ENCODE measurements around the gene COX4I1.
"Not testable (repeated sequence)": the region's sequence is repeated elsewhere in the genome, so short reads cannot be mapped to it uniquely, and the experiment has no call there.

COX4I1 gene

GRCh38 chr16:85835227-85835751, 35.8 kb downstream of the COX4I1 start:
- Histone ChIP-seq H3K27me3 (ENCODE audit: low read depth, low read length) (peaks cover 46% of the 10 kb centered on the region), H3K79me2 (ENCODE audit: low read length) (no peaks in the 10 kb centered on the region), H3K9me3 (ENCODE audit: insufficient read depth, low read length) (no peaks in the 10 kb centered on the region; the same call in 1 of the 2 replicates), H3K4me1 (ENCODE audit: low read length) (peaks cover 15% of the 10 kb centered on the region), H3K36me3 (replicated peaks; ENCODE audit: low read depth, low read length) (peaks cover 4% of the 10 kb centered on the region), H3K27ac (ENCODE audit: low read length) (no peak overlapping the region), H2AFZ (ENCODE audit: low read depth, low read length) (no peak overlapping the region), H3K4me2 (ENCODE audit: low read length) (no peak overlapping the region), H3K9ac (ENCODE audit: low read length) (no peak overlapping the region), H3K4me3 (ENCODE audit: low read length) (no peak overlapping the region), H4K20me1 (ENCODE audit: insufficient read depth, low read length) (no peaks in the 10 kb centered on the region)
- TF ChIP-seq CTCF (IDR thresholded peaks at IDR 0.05; ENCODE audit: low read depth, low read length) (no peak), EZH2phosphoT487 (IDR thresholded peaks at IDR 0.05; ENCODE audit: low read depth) (no peak)

- TF ChIP-seq EZH2phosphoT487 (IDR thresholded peaks at IDR 0.05; ENCODE audit: low read depth) (no peak), CTCF (IDR thresholded peaks at IDR 0.05; ENCODE audit: low read depth, low read length) (no peak)
- peaks cover 15% of the 10 kb centered on the region for H3K4me1 ChIP-seq (ENCODE audit: low read length)
- no peak overlapping the region for H3K27ac ChIP-seq (ENCODE audit: low read length)
- no peaks in the 10 kb centered on the region for H4K20me1 ChIP-seq (ENCODE audit: insufficient read depth, low read length)
- no peak overlapping the region for H3K4me3 ChIP-seq (ENCODE audit: low read length)
- no peak overlapping the region for H3K4me2 ChIP-seq (ENCODE audit: low read length)
- no peak overlapping the region for H2AFZ ChIP-seq (ENCODE audit: low read depth, low read length)
- H3K27me3 ChIP-seq (ENCODE audit: low read depth, low read length) = peaks cover 45% of the 10 kb centered on the region
- no peaks in the 10 kb centered on the region; the same call in 1 of the 2 replicates for H3K9me3 ChIP-seq (ENCODE audit: insufficient read depth, low read length)
- peaks cover 4% of the 10 kb centered on the region for H3K36me3 ChIP-seq (replicated peaks; ENCODE audit: low read depth, low read length)
- H3K9ac ChIP-seq (ENCODE audit: low read length) = no peak overlapping the region
- no peaks in the 10 kb centered on the region for H3K79me2 ChIP-seq (ENCODE audit: low read length)
Measured at GRCh38 chr16:85835956-85836705, 36.6 kb downstream of the COX4I1 start.

GRCh38 chr16:85836706-85837582, 37.4 kb downstream of the COX4I1 start:
- TF ChIP-seq EZH2phosphoT487 (IDR thresholded peaks at IDR 0.05; ENCODE audit: low read depth) (no peak), CTCF (IDR thresholded peaks at IDR 0.05; ENCODE audit: low read depth, low read length) (no peak)
- Histone ChIP-seq H2AFZ (ENCODE audit: low read depth, low read length) (no peak overlapping the region), H3K4me2 (ENCODE audit: low read length) (no peak overlapping the region), H3K79me2 (ENCODE audit: low read length) (no peaks in the 10 kb centered on the region), H3K9me3 (ENCODE audit: insufficient read depth, low read length) (no peaks in the 10 kb centered on the region), H3K27me3 (ENCODE audit: low read depth, low read length) (peaks cover 40% of the 10 kb centered on the region), H3K27ac (ENCODE audit: low read length) (no peak overlapping the region), H4K20me1 (ENCODE audit: insufficient read depth, low read length) (no peaks in the 10 kb centered on the region), H3K4me3 (ENCODE audit: low read length) (no peak overlapping the region), H3K9ac (ENCODE audit: low read length) (no peak overlapping the region), H3K4me1 (ENCODE audit: low read length) (peaks cover 14% of the 10 kb centered on the region), H3K36me3 (replicated peaks; ENCODE audit: low read depth, low read length) (no peaks in the 10 kb centered on the region)

GRCh38 chr16:85837654-85838053, 38.2 kb downstream of the COX4I1 start:
- not testable (repeated sequence) for H3K9me3 ChIP-seq (ENCODE audit: insufficient read depth, low read length); H3K4me2 ChIP-seq (ENCODE audit: low read length); H3K9ac ChIP-seq (ENCODE audit: low read length); H3K36me3 ChIP-seq (replicated peaks; ENCODE audit: low read depth, low read length); H3K4me1 ChIP-seq (ENCODE audit: low read length); H3K27ac ChIP-seq (ENCODE audit: low read length); H3K79me2 ChIP-seq (ENCODE audit: low read length); H4K20me1 ChIP-seq (ENCODE audit: insufficient read depth, low read length); H2AFZ ChIP-seq (ENCODE audit: low read depth, low read length); H3K4me3 ChIP-seq (ENCODE audit: low read length)
- H3K27me3 ChIP-seq (ENCODE audit: low read depth, low read length) = peaks cover 40% of the 10 kb centered on the region
